IMR-90 (cell line): ENCODE measurements around the gene YBX1.

Experiments
- CEBPB ChIP-seq: IDR thresholded peaks from 2 replicates; pipeline ENCODE4 v1.6.1; 2012; ENCODE audit warnings: low read depth, low read length, improper control_type of control experiment
- POLR2A ChIP-seq: IDR thresholded peaks from 2 replicates; pipeline ENCODE4 v1.6.1; 2012; ENCODE audit warnings: mild to moderate bottlenecking, low read depth, low read length
- RAD21 ChIP-seq: IDR thresholded peaks from 2 replicates; pipeline ENCODE4 v1.6.1; 2012; ENCODE audit warnings: low read length, improper control_type of control experiment
- RFX5 ChIP-seq: IDR thresholded peaks from 2 replicates; pipeline ENCODE4 v1.8.0; 2012; ENCODE audit warnings: low read depth, mild to moderate bottlenecking, low read length, moderate library complexity
- SMC3 ChIP-seq: fragments of 150-350 bp; IDR thresholded peaks from 2 replicates; pipeline ENCODE4 v1.6.1; 2016; ENCODE audit warnings: low read depth, mild to moderate bottlenecking, antibody characterized with exemption, low read length, moderate library complexity
- TF ChIP-seq, protein P1 (sequence below): conservative IDR thresholded peaks from 2 replicates; pipeline ENCODE4 v1.5.1; 2012; ENCODE audit warnings: mild to moderate bottlenecking, low read depth, low read length, improper control_type of control experiment
- TF ChIP-seq, protein P2 (sequence below): fragments of 150-350 bp; IDR thresholded peaks from 2 replicates; pipeline ENCODE4 v1.6.1; 2017; ENCODE audit warnings: mild to moderate bottlenecking, antibody characterized with exemption, low read length, low read depth

DNA sequence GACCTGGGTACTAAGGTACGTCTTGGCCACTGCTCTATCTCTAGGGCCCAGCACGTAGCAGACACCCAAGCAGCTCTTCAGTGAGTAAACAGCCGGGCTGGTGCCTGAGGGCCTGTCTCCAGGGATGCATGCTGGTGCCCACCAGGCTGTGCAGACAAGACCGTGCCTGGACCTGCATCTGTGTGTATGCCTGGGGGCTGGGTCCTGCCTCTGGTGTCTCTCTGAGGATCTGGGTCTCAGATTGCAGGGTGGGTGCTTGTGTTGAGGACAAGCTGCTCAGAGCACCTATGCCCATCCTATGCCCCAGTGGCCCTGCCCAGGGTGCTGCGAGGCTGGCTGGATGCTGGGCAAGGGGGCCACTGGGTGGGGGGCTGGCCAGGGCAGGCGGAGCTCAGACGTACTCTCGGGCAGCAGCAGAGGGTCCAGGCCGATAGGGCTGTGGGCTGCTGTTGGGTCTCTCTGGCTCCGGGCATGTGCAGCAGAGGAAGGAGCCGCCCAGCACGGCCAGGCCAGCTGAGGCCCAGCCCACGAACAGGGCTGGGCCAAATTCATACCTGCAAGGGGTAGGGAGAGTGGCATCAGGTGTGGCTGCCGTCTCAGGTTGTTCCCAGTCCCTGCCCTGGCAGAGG, 53.4 kb downstream of the YBX1 start:
- TF ChIP-seq POLR2A (no peak), CEBPB (no peak), SMC3 (no peak), RFX5 (no peak), RAD21 (no peak)
- TF ChIP-seq, protein P1, sequence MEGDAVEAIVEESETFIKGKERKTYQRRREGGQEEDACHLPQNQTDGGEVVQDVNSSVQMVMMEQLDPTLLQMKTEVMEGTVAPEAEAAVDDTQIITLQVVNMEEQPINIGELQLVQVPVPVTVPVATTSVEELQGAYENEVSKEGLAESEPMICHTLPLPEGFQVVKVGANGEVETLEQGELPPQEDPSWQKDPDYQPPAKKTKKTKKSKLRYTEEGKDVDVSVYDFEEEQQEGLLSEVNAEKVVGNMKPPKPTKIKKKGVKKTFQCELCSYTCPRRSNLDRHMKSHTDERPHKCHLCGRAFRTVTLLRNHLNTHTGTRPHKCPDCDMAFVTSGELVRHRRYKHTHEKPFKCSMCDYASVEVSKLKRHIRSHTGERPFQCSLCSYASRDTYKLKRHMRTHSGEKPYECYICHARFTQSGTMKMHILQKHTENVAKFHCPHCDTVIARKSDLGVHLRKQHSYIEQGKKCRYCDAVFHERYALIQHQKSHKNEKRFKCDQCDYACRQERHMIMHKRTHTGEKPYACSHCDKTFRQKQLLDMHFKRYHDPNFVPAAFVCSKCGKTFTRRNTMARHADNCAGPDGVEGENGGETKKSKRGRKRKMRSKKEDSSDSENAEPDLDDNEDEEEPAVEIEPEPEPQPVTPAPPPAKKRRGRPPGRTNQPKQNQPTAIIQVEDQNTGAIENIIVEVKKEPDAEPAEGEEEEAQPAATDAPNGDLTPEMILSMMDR, result no peak
- TF ChIP-seq, protein P2, sequence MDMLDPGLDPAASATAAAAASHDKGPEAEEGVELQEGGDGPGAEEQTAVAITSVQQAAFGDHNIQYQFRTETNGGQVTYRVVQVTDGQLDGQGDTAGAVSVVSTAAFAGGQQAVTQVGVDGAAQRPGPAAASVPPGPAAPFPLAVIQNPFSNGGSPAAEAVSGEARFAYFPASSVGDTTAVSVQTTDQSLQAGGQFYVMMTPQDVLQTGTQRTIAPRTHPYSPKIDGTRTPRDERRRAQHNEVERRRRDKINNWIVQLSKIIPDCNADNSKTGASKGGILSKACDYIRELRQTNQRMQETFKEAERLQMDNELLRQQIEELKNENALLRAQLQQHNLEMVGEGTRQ, result no peak
